Breast epithelium (tissue), 4 donors: ENCODE measurements around the gene BCCIP. TPM values are rescaled to one million over a fixed set of nuclear protein-coding genes. Genes with fewer than 3 reads are reported as not detected.

Source experiments
- DNase-seq, 2 donors: peaks; one replicate each; pipeline ENCODE4 v3.0.0-alpha.2; 2019; ENCODE audit warnings: low spot score in 2 of 2
- H3K27ac ChIP-seq, 2 donors: fragments of 200-600 bp; sonication (generic) in 1 of 2; one replicate each; pipeline ENCODE4 v1.5.1; 2016 to 2019; ENCODE audit warnings: mild to moderate bottlenecking in 1 of 2
- H3K27me3 ChIP-seq, 2 donors: fragments of 200-600 bp; sonication (generic) in 1 of 2; one replicate each; pipeline versions ENCODE4 v1.5.1 to v1.6.0; 2017 to 2019; ENCODE audit warnings: control low read depth in 1 of 2, mild to moderate bottlenecking in 1 of 2
- H3K36me3 ChIP-seq: fragments of 200-600 bp; one replicate; pipeline ENCODE4 v1.5.1; 2019
- H3K4me1 ChIP-seq, 2 donors: fragments of 200-600 bp; sonication (generic); one replicate each; pipeline ENCODE4 v1.5.1; 2016 to 2019; ENCODE audit warnings: control low read depth in 1 of 2
- H3K4me3 ChIP-seq, 3 donors: fragments of 200-600 bp; sonication (generic); 1 replicate in 2 of 3; 2 replicates in 1 of 3; pipeline ENCODE4 v1.5.1; 2016 to 2019; ENCODE audit warnings: mild to moderate bottlenecking in 3 of 3, moderate library complexity in 2 of 3
- H3K9me3 ChIP-seq, 2 donors: fragments of 200-600 bp; sonication (generic) in 1 of 2; one replicate each; pipeline ENCODE4 v1.5.1; 2016 to 2019; ENCODE audit warnings: control low read depth in 1 of 2
- POLR2A ChIP-seq: fragments of 450-650 bp; IDR thresholded peaks from one replicate; pipeline ENCODE4 v1.6.1; 2016; ENCODE audit warnings: antibody characterized with exemption, mild to moderate bottlenecking, moderate library complexity
- POLR2AphosphoS5 ChIP-seq, 3 donors: sonication (generic); formaldehyde crosslinking; IDR thresholded peaks; one replicate each; pipeline ENCODE4 v1.6.1; 2017; ENCODE audit warnings: antibody characterized with exemption in 3 of 3
- intact Hi-C: fragments of 100-400 bp; cut with DNase I; formaldehyde crosslinking; loops from one replicate; pipeline ENCODE4 v1.15.1; 2023; ENCODE audit warnings: low total_unique reads
- total RNA-seq, 3 donors: library from RNA; depleted of rRNA; stranded (reverse); fragments of >200 nt; gene quantifications; one replicate each; pipeline ENCODE4 v1.1.0, GENCODE V29; 2016
- TF ChIP-seq, protein P1 (sequence below), 3 donors: fragments of 450-650 bp; IDR thresholded peaks; one replicate each; pipeline ENCODE4 v1.5.1; 2016 to 2017; ENCODE audit warnings: antibody characterized with exemption in 3 of 3, mild to moderate bottlenecking in 3 of 3, moderate library complexity in 3 of 3

The BCCIP gene
- total RNA-seq, 3 donors from 2014 or later = 41.9 to 60.0 (median 46.5) TPM

DNA sequence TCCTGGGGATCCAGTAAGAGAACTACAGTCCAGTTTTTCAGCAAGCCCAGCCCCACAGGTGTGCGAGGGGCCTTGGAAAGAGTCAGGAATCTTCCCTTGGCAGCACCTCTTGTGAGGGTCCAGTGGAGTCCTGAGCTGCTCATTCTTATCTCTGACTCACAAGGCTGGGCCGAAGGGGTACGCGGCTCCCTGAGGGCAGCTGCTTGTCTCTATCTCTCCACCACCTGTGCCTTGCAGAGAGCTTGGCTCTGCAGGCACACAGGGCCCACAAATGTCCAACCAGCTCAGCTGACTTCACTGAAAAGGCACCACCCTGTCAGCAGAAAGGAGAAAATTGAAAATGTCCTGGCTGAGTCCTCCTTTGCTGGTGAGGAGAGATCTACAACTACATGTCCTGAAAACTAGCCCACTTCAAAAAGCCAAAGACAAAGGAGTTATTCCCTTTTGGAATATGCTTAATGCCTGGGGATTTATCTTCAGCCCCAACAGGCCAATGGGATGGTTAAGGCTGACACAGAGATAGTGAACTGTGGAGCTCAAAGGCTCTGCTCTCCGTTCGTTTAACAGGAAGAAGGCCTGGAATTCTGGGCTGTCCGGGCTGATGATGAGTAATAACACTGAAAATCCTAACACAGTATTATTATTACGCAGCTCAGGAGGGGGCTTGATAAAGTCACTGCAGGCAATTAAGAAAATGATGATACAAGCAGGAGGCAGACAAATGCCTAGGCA lies 23.7 kb upstream of the BCCIP start:
- DNase-seq = no peak
- Histone ChIP-seq H3K27ac (no peak overlapping the region), H3K4me1 (no peaks in the 10 kb centered on the region), H3K36me3 (no peaks in the 10 kb centered on the region), H3K4me3 (no peak overlapping the region), H3K9me3 (no peaks in the 10 kb centered on the region), H3K27me3 (no peaks in the 10 kb centered on the region)
- TF ChIP-seq POLR2A = no peak
- TF ChIP-seq, protein P1, sequence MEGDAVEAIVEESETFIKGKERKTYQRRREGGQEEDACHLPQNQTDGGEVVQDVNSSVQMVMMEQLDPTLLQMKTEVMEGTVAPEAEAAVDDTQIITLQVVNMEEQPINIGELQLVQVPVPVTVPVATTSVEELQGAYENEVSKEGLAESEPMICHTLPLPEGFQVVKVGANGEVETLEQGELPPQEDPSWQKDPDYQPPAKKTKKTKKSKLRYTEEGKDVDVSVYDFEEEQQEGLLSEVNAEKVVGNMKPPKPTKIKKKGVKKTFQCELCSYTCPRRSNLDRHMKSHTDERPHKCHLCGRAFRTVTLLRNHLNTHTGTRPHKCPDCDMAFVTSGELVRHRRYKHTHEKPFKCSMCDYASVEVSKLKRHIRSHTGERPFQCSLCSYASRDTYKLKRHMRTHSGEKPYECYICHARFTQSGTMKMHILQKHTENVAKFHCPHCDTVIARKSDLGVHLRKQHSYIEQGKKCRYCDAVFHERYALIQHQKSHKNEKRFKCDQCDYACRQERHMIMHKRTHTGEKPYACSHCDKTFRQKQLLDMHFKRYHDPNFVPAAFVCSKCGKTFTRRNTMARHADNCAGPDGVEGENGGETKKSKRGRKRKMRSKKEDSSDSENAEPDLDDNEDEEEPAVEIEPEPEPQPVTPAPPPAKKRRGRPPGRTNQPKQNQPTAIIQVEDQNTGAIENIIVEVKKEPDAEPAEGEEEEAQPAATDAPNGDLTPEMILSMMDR (IDR thresholded peaks at IDR 0.05) = no peak
- TF ChIP-seq POLR2AphosphoS5 (IDR thresholded peaks at IDR 0.05) = no peak
- intact Hi-C loops = no loop called here

DNA sequence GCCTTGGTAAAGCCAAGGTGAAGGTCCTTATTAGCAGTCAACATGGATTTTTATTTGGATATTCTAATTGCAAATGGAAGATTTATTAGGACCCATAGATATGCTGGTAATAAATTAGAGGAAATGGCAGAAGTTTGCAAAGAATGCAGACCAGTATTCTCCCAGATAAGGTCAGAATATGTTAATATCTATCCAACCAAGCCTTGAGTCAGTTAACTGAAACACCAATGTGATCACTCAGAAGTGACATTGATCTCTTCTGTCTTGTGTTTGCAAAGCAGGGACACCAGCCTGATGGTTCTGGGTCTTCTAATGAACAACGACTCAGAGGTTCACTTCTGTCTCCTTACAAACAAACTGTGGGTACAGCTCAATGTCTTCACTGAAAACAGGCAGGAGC lies 21.8 kb upstream of the BCCIP start:
- intact Hi-C loops = no loop called here
- no peak for DNase-seq
- Histone ChIP-seq H3K4me3 (no peak overlapping the region), H3K9me3 (no peaks in the 10 kb centered on the region), H3K4me1 (no peaks in the 10 kb centered on the region), H3K36me3 (no peaks in the 10 kb centered on the region), H3K27me3 (no peaks in the 10 kb centered on the region), H3K27ac (no peak overlapping the region)
- TF ChIP-seq, protein P1 (IDR thresholded peaks at IDR 0.05) = no peak
- TF ChIP-seq POLR2AphosphoS5 (IDR thresholded peaks at IDR 0.05) = no peak
- TF ChIP-seq POLR2A = no peak

DNA sequence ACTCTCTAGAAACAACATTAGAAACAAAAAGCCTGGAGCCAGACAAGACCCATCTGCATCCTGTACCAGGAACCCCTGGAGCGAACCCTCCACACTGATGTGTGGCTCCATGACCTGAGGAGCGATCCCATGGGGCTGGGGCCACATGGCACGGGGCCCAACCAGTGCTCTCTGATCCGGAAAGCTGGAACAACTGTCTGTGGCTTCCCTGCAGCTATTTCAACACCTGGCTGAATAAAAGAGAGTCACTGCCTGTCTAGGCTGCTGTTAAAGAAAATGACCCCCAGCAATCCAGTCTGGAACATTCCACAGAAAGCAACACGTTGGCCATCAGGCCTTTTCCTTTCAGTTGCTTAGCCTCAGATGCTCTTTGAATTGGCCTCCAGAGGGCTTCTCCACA lies 21.2 kb upstream of the BCCIP start:
- Histone ChIP-seq H3K27me3 (no peaks in the 10 kb centered on the region), H3K9me3 (no peaks in the 10 kb centered on the region), H3K4me3 (no peak overlapping the region), H3K27ac (no peak overlapping the region), H3K4me1 (no peaks in the 10 kb centered on the region), H3K36me3 (no peaks in the 10 kb centered on the region)
- no peak for DNase-seq
- TF ChIP-seq, protein P1 (IDR thresholded peaks at IDR 0.05) = no peak
- TF ChIP-seq POLR2AphosphoS5 (IDR thresholded peaks at IDR 0.05) = no peak
- TF ChIP-seq POLR2A = no peak
- intact Hi-C loops = no loop called here

DNA sequence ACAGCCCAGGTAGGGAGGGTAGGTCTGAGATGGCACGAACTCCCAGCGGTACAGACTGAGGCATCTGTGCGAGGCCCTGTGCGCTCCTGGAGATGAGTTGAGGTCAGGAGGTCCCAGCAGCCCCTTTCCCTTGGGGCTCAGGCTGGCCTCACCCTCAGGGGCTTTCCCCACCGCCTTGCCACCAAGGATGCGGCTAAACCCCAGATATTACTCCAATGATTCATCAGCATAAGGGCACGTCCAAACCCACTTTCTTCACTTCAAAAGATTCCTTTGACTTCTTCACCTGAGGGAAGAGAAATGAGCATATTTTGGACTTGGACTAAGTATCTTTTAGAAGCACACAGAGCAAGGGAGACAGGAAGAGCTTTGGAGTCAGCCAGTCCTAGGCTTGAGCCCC lies 20.6 kb upstream of the BCCIP start:
- no peak for DNase-seq
- no peak overlapping the region for H3K4me3 ChIP-seq
- no peaks in the 10 kb centered on the region for H3K27me3 ChIP-seq
- H3K27ac ChIP-seq = no peak overlapping the region
- no peaks in the 10 kb centered on the region for H3K9me3 ChIP-seq
- no peaks in the 10 kb centered on the region for H3K4me1 ChIP-seq
- intact Hi-C loops = no loop called here
- TF ChIP-seq, protein P1 (IDR thresholded peaks at IDR 0.05) = no peak
- TF ChIP-seq POLR2A (no peak), POLR2AphosphoS5 (IDR thresholded peaks at IDR 0.05) (no peak)
- no peaks in the 10 kb centered on the region for H3K36me3 ChIP-seq

DNA sequence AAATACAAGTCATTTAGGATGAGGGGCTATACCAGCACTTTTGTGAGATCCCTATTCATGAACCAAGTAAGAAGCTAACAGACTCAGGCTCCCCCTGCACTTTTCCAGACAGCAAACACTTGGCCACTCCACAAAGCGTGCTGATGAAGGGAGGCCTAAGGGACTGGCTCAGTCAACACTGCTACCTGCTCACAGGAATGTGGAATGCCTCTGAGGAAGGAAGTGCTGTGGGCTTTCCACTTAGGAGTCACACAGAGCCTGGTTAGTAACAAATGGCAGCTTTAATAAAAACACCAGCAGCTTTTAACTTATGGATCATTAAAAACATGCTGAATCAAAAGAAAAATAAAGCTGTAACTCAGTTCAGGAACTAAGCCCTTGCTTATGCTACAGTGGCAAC lies 15.3 kb upstream of the BCCIP start:
- no peaks in the 10 kb centered on the region for H3K36me3 ChIP-seq
- intact Hi-C loops = no loop called here
- no peak for DNase-seq

More for the DNA sequence above, 15.3 kb upstream of the BCCIP start:
- no peak overlapping the region for H3K4me3 ChIP-seq
- H3K27ac ChIP-seq = no peak overlapping the region
- TF ChIP-seq, protein P1 (IDR thresholded peaks at IDR 0.05) = no peak
- TF ChIP-seq POLR2A (no peak), POLR2AphosphoS5 (IDR thresholded peaks at IDR 0.05) (no peak)
- H3K27me3 ChIP-seq = no peaks in the 10 kb centered on the region
- H3K9me3 ChIP-seq = no peaks in the 10 kb centered on the region
- no peaks in the 10 kb centered on the region for H3K4me1 ChIP-seq
